Measurements from ENCODE around the gene DNPH1.

The DNPH1 gene

GRCh38 chr6:43268355-43268700 is 39.0 kb upstream of the DNPH1 start:
- no peak overlapping the region for H3K27ac ChIP-seq
- TF ChIP-seq ZFX (IDR thresholded peaks at IDR 0.05; ENCODE audit: borderline replicate concordance) (no peak), CTCF (IDR thresholded peaks at IDR 0.05) (no peak)

GRCh38 chr6:43267619-43268354 is 38.5 kb upstream of the DNPH1 start:
- TF ChIP-seq ZFX (IDR thresholded peaks at IDR 0.05; ENCODE audit: borderline replicate concordance), result no peak
- TF ChIP-seq CTCF (IDR thresholded peaks at IDR 0.05), result no peak
- H3K27ac ChIP-seq, result no peak overlapping the region

GRCh38 chr6:43265564-43265963 is 36.3 kb upstream of the DNPH1 start:
- H3K27ac ChIP-seq, result no peak overlapping the region
- TF ChIP-seq CTCF (IDR thresholded peaks at IDR 0.05) (no peak), ZFX (IDR thresholded peaks at IDR 0.05; ENCODE audit: borderline replicate concordance) (no peak)

- H3K27ac ChIP-seq, result no peak overlapping the region
- TF ChIP-seq ZFX (IDR thresholded peaks at IDR 0.05; ENCODE audit: borderline replicate concordance), result no peak
Measured at GRCh38 chr6:43264599-43265145, 35.4 kb upstream of the DNPH1 start.

- TF ChIP-seq CTCF (IDR thresholded peaks at IDR 0.05) (peak; percentile 93), ZFX (IDR thresholded peaks at IDR 0.05; ENCODE audit: borderline replicate concordance) (no peak)
- no peak overlapping the region for H3K27ac ChIP-seq
Measured at GRCh38 chr6:43263314-43264178, 34.3 kb upstream of the DNPH1 start.

GRCh38 chr6:43262780-43263313 is 33.6 kb upstream of the DNPH1 start:
- TF ChIP-seq ZFX (IDR thresholded peaks at IDR 0.05; ENCODE audit: borderline replicate concordance), result no peak
- no peak for TF ChIP-seq CTCF (IDR thresholded peaks at IDR 0.05)
- no peak overlapping the region for H3K27ac ChIP-seq

- H3K27ac ChIP-seq, result no peak overlapping the region
- no peak for TF ChIP-seq CTCF (IDR thresholded peaks at IDR 0.05)
- TF ChIP-seq ZFX (IDR thresholded peaks at IDR 0.05; ENCODE audit: borderline replicate concordance), result no peak
Measured at GRCh38 chr6:43262000-43262779, 32.9 kb upstream of the DNPH1 start.
